Upper lobe of left lung (tissue), 6 donors: Measurements from ENCODE around the gene RFESD. TPM values are rescaled to one million over a fixed set of nuclear protein-coding genes. Genes with fewer than 3 reads are reported as not detected.

Experiments used
- ATAC-seq, 2 donors: fragments of 200-7000 bp; cut with Tn5 transposase; one replicate each; pipeline ENCODE4 v1.9.1; 2022; ENCODE audit warnings: mild to moderate bottlenecking in 2 of 2, moderate library complexity in 2 of 2; ENCODE audit not compliant: low FRiP score in 2 of 2
- DNase-seq, 2 donors: peaks; one replicate each; pipeline ENCODE4 v3.0.0-alpha.2; 2019 to 2020
- H3K27ac ChIP-seq, 4 donors: fragments of 200-600 bp; sonication (generic); one replicate each; pipeline ENCODE4 v1.5.1; 2016 to 2019
- H3K27me3 ChIP-seq, 4 donors: fragments of 200-600 bp; sonication (generic); one replicate each; pipeline ENCODE4 v1.5.1; 2017 to 2019
- H3K36me3 ChIP-seq, 4 donors: fragments of 200-600 bp; sonication (generic); one replicate each; pipeline ENCODE4 v1.5.1; 2016 to 2019
- H3K4me1 ChIP-seq, 4 donors: fragments of 200-600 bp; sonication (generic); one replicate each; pipeline ENCODE4 v1.5.1; 2018 to 2019
- H3K4me3 ChIP-seq, 4 donors: fragments of 200-600 bp; sonication (generic); one replicate each; pipeline ENCODE4 v1.5.1; 2017 to 2019; ENCODE audit warnings: mild to moderate bottlenecking in 2 of 4, moderate library complexity in 1 of 4
- H3K9me3 ChIP-seq, 4 donors: fragments of 200-600 bp; sonication (generic); one replicate each; pipeline ENCODE4 v1.5.1; 2018 to 2019
- CTCF ChIP-seq, 6 experiments: fragments of 450-650 bp in 4 of 6; fragments of 200-600 bp in 2 of 6; sonication (generic) in 2 of 6; IDR thresholded peaks; one replicate each; pipeline ENCODE4 v1.5.1; 2016 to 2019; ENCODE audit warnings: antibody characterized with exemption in 6 of 6
- EP300 ChIP-seq, 4 donors: sonication (generic); formaldehyde crosslinking; IDR thresholded peaks; one replicate each; pipeline ENCODE4 v1.5.1; 2017; ENCODE audit warnings: antibody characterized with exemption in 4 of 4, control low read depth in 2 of 4
- POLR2A ChIP-seq, 4 donors: fragments of 450-650 bp; IDR thresholded peaks; one replicate each; pipeline ENCODE4 v1.5.1; 2016 to 2017; ENCODE audit warnings: antibody characterized with exemption in 4 of 4, mild to moderate bottlenecking in 2 of 4
- POLR2AphosphoS5 ChIP-seq, 2 donors: sonication (generic); formaldehyde crosslinking; IDR thresholded peaks; one replicate each; pipeline ENCODE4 v1.5.1; 2017; ENCODE audit warnings: antibody characterized with exemption in 2 of 2
- WGBS, 2 donors: methylation state at CpG; one replicate each; pipeline ENCODE4 v1.1.5; 2017 to 2018; 5-methylcytosine and 5-hydroxymethylcytosine counted together
- total RNA-seq, 6 donors: library from RNA; depleted of rRNA in 4 of 6; stranded (reverse); fragments of >200 nt in 4 of 6; gene quantifications; one replicate each; pipeline versions ENCODE4 v1.1.0 to v1.2.1, GENCODE V29; 2016 to 2021
- donor health status: DM: no; HTN: no; CAD: no; lungs with moderate emphysema.
- donor health status: DM: no; HTN: yes; CAD: no; lungs with severe emphysema.

Gene RFESD
- total RNA-seq, 6 donors from 2014 or later: 1.0 to 6.8 (median 1.8) TPM

GRCh38 chr5:95660060-95660459, 13.5 kb downstream of the RFESD start:
- ATAC-seq (no peak), DNase-seq (no peak)
- Histone ChIP-seq H3K36me3 (no peaks in the 10 kb centered on the region), H3K27me3 (no peaks in the 10 kb centered on the region), H3K9me3 (no peaks in the 10 kb centered on the region), H3K27ac (no peak overlapping the region), H3K4me1 (peaks cover 0 to 8% (median 4%) of the 10 kb centered on the region in 4 donors), H3K4me3 (no peak overlapping the region)
- WGBS, 2 donors: 88 to 93% methylated on average over 2 of the region's 2 CpGs
- TF ChIP-seq CTCF (IDR thresholded peaks at IDR 0.05) (no peak), POLR2A (IDR thresholded peaks at IDR 0.05) (no peak), EP300 (IDR thresholded peaks at IDR 0.05) (no peak), POLR2AphosphoS5 (IDR thresholded peaks at IDR 0.05) (no peak)

GRCh38 chr5:95662946-95663345, 16.4 kb downstream of the RFESD start:
- Histone ChIP-seq H3K4me3 (no peak overlapping the region), H3K36me3 (no peaks in the 10 kb centered on the region), H3K27ac (no peak overlapping the region), H3K27me3 (no peaks in the 10 kb centered on the region), H3K9me3 (no peaks in the 10 kb centered on the region), H3K4me1 (peaks cover 0 to 8% (median 4%) of the 10 kb centered on the region in 4 donors)
- ATAC-seq (no peak), DNase-seq (no peak)
- TF ChIP-seq EP300 (IDR thresholded peaks at IDR 0.05) (no peak), POLR2A (IDR thresholded peaks at IDR 0.05) (no peak), POLR2AphosphoS5 (IDR thresholded peaks at IDR 0.05) (no peak), CTCF (IDR thresholded peaks at IDR 0.05) (no peak)

GRCh38 chr5:95664204-95664786, 17.7 kb downstream of the RFESD start:
- Histone ChIP-seq H3K4me3 (no peak overlapping the region), H3K36me3 (no peaks in the 10 kb centered on the region), H3K27me3 (no peaks in the 10 kb centered on the region), H3K4me1 (peaks cover 0 to 8% (median 4%) of the 10 kb centered on the region in 4 donors), H3K27ac (no peak overlapping the region), H3K9me3 (no peaks in the 10 kb centered on the region)
- TF ChIP-seq POLR2AphosphoS5 (IDR thresholded peaks at IDR 0.05) (no peak), CTCF (IDR thresholded peaks at IDR 0.05) (peak; percentile 45 to 76 (median 66))
- WGBS, 2 donors: 8 to 21% methylated on average over 3 of the region's 3 CpGs
- no peak for DNase-seq
- ATAC-seq: peak in 1 of 2 donors; percentile 66

- H3K36me3 ChIP-seq: no peaks in the 10 kb centered on the region
- WGBS, 2 donors: 55 to 66% methylated on average over 4 of the region's 4 CpGs
- H3K27ac ChIP-seq: no peak overlapping the region
- ATAC-seq: no peak
- H3K9me3 ChIP-seq: no peaks in the 10 kb centered on the region
- no peaks in the 10 kb centered on the region for H3K27me3 ChIP-seq
- TF ChIP-seq EP300 (IDR thresholded peaks at IDR 0.05): no peak
- H3K4me1 ChIP-seq: peaks cover 0 to 8% (median 4%) of the 10 kb centered on the region in 4 donors
- no peak overlapping the region for H3K4me3 ChIP-seq
- no peak for DNase-seq
Observed at GRCh38 chr5:95667061-95667618, 20.6 kb downstream of the RFESD start.

GRCh38 chr5:95667678-95668077, 21.1 kb downstream of the RFESD start:
- H3K36me3 ChIP-seq: no peaks in the 10 kb centered on the region
- peaks cover 0 to 8% (median 4%) of the 10 kb centered on the region in 4 donors for H3K4me1 ChIP-seq
- TF ChIP-seq POLR2AphosphoS5 (IDR thresholded peaks at IDR 0.05) (no peak), POLR2A (IDR thresholded peaks at IDR 0.05) (no peak), EP300 (IDR thresholded peaks at IDR 0.05) (no peak), CTCF (IDR thresholded peaks at IDR 0.05) (no peak)
- H3K4me3 ChIP-seq: no peak overlapping the region
- DNase-seq (no peak), ATAC-seq (no peak)
- H3K27me3 ChIP-seq: no peaks in the 10 kb centered on the region
- H3K9me3 ChIP-seq: no peaks in the 10 kb centered on the region
- no peak overlapping the region for H3K27ac ChIP-seq
